Hematopoietic multipotent progenitor cell treated with erythropoietin and hydrocortisone succinate and interleukin-3 and kit ligand, for 17 days (in vitro differentiated cells): ENCODE results near the gene SMYD5.
"Not testable (repeated sequence)": the region's sequence is repeated elsewhere in the genome, so short reads cannot be mapped to it uniquely, and the experiment has no call there.

Source experiments
- DNase-seq: peaks from one replicate; pipeline ENCODE4 v3.0.0-alpha.2; 2015; ENCODE audit warnings: low spot score

SMYD5 gene

GRCh38 chr2:73259704-73260337, 45.8 kb downstream of the SMYD5 start:
- DNase-seq: no peak

GRCh38 chr2:73260338-73260984, 46.4 kb downstream of the SMYD5 start:
- DNase-seq: no peak

DNA sequence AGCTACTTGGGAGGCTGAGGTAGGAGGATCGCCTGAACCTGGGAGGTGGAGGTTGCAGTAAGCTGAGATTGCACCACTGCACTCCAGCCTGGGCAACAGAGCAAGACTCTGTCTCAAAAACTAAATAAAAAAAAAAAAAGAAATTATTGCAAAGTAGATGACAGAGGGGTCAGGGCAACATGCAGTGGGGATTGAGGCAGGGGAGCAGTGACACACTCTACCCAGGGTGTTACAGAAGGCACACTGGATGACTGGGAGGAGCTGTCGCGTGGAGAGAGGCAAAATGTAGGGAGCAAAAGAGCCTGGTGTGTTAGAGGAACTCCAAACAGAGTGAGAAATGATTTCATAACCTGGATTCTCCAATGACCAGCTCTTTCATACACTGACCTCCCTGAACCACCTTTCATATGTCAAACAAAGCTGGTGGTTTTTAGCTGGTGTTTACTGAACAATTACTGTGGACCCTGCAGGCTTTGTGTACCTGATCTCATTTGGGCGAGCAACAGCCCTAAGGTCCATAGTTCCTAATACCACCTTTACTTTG, 48.1 kb downstream of the SMYD5 start:
- DNase-seq: no peak

DNA sequence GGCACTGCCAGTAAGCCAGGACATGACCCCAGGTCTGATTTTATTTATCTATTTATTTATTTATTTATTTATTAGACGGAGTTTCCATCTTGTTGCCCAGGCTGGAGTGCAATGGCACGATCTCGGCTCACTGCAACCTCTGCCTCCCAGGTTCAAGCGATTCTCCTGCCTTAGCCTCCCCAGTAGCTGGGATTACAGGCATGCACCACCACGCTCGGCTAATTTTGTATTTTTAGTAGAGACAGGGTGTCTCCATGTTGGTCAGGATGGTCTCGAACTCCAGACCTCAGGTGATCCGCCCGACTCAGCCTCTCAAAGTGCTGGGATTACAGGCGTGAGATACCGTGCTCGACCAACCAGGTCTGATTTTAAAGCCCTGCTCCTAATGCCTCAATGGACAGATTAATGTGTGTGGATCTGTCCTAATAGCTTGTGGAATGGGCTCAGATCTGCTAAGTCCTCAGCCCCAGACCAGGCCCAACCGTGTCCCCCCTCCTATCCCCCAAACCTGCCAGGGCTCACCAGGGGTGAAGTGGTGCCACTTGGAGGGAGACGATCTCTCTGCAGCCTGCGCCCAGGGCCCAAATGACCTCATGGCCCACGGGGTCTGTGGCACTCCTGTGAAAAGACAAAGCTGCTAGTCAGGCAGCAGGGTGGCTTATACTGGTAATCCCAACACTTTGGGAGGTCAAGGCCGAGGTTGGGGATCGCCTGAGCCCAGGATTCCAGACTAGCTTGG, 48.8 kb downstream of the SMYD5 start:
- DNase-seq: not testable (repeated sequence)

GRCh38 chr2:73263540-73264331, 49.7 kb downstream of the SMYD5 start:
- DNase-seq: no peak

- no peak for DNase-seq
Measured at GRCh38 chr2:73264332-73264606, 50.2 kb downstream of the SMYD5 start.

DNA sequence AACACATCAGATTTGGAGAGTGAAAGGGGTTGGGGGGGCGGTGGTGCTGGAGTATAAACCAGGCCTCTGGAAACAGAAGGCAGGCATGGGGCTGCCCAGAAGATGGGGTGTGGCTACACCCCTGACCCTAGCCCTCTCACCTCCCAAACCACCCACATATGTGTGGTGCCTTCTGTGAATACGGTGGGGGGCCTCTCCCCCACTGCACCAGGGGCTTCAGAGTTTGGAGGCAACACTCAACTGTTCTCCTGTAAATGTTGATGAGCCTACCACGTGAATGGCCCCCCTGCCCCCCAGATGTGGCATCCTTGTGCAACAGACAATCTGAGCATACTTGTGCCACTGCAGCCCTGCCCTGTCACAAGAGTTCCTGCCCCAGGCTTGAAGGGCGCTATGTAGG, 50.7 kb downstream of the SMYD5 start:
- DNase-seq: no peak

GRCh38 chr2:73265298-73266060, 51.4 kb downstream of the SMYD5 start:
- DNase-seq: no peak

- no peak for DNase-seq
Measured at GRCh38 chr2:73266061-73266901, 52.2 kb downstream of the SMYD5 start.

DNA sequence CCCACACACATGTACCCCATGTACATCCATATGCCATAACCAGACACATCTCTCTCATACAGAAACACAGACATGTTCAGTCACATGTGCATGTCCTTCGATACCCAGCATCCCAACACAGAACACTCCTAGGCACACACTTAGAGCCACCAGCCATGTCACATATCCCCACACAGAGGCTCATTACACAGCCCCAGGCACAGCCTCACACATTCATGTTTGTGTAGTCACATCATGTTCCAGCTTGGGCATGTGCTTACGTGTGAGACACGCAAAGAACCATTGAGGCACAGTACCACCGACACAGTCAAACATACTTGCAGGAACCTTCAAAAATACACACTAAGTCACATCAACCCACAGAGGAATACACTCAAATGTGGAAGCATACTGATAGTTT, 53.0 kb downstream of the SMYD5 start:
- DNase-seq: no peak

DNA sequence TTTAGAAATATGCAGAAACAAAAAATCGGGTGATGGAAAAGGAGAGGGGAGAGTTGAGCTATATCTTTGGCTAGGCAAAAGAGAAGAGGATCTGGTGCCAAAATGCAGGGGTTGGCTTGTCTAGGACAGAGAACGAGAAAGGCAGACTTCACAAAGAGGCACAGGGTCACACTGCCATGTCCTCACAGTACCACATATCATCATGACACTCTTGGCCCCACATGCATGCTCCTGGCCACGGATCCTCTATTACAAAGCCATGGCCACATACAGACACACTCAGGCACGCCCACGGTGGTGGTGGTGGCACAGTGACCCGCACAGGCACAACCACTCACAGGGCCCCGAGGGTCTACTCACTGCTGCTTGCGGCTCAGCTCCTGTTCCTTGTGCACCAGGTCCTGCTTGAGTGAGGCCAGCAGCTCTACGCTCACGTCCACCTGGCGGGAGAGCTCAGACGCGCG, 54.4 kb downstream of the SMYD5 start:
- DNase-seq: no peak

DNA sequence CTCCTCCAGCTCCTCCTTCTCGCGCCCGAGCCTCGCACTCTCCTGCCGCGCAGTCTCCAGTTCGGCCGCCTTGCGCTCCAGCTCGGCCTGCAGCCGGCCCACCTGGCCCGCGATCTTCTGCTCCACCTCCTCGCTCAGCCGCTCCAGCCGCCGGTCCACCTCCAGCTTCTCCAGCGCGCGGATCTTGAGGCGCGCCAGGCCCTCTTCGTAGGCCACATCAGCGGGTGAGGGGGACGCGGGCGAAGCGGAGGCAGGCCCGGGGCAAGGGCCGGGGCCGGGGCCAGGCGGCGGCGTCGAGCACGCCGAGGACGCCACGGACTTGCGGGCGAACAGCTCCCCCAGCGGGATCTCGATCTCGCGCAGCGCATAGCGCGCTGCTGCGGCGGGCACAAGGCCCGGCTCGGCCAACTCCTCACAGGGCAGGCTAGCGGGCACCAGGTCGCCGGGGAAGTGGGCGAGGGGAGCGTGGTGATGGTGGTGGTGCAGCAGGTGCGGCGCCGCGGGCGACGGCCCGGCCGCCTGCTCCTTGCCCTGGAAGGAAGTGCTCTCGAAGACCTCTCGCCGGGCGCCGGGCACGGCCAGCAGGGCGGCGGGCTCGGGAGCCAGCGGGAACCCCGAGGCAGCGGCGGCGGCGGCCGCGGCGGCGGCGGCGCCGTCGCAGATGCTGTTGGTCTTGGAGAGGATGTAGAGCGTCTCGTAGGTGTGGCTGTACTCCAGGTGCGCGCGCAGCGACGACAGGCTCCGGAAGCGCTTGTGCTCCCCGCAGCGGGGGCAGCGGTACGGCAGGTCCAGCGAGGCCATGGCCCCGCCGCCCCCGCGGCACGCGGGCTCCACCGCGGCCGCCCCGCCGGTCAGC, 55.0 kb downstream of the SMYD5 start:
- no peak for DNase-seq

- DNase-seq: no peak
Measured at GRCh38 chr2:73269686-73270465, 55.8 kb downstream of the SMYD5 start.

GRCh38 chr2:73272270-73272669, 58.2 kb downstream of the SMYD5 start:
- DNase-seq: no peak
